Stimulated activated CD4-positive, alpha-beta T cell treated with anti-CD3 and anti-CD28 coated beads, Interleukin-1b, Interleukin-23, amount 100 ng/mL, for 1 hour (primary cell): ENCODE data around the gene CBLC.
"Not testable (repeated sequence)": the region's sequence is repeated elsewhere in the genome, so short reads cannot be mapped to it uniquely, and the experiment has no call there.

Experiments
- DNase-seq, 2 donors: peaks; one replicate each; pipeline ENCODE4 v3.0.0-alpha.2; 2020; ENCODE audit warnings: low read depth in 2 of 2

Gene CBLC

DNA sequence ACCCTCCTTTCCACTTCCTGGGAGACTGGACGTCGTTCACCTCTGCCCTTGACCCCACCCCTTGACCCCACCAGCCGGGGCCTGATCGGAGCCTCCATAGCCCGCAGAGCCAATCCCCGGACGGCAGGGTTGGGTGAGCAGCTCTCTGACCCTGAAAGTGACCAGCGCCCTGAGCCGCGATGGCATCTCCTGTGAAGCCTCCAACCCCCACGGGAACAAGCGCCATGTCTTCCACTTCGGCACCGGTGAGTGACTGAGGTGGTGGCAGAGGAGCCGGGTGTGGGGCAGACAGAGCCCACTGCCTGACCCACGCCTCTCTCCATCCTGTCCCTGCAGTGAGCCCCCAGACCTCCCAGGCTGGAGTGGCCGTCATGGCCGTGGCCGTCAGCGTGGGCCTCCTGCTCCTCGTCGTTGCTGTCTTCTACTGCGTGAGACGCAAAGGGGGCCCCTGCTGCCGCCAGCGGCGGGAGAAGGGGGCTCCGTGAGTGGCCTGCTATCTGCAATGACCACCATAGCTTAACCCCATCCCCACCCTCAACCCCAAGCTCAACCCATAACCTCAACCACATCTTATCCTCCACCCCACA is 41.6 kb downstream of the CBLC start:
- no peak for DNase-seq

DNA sequence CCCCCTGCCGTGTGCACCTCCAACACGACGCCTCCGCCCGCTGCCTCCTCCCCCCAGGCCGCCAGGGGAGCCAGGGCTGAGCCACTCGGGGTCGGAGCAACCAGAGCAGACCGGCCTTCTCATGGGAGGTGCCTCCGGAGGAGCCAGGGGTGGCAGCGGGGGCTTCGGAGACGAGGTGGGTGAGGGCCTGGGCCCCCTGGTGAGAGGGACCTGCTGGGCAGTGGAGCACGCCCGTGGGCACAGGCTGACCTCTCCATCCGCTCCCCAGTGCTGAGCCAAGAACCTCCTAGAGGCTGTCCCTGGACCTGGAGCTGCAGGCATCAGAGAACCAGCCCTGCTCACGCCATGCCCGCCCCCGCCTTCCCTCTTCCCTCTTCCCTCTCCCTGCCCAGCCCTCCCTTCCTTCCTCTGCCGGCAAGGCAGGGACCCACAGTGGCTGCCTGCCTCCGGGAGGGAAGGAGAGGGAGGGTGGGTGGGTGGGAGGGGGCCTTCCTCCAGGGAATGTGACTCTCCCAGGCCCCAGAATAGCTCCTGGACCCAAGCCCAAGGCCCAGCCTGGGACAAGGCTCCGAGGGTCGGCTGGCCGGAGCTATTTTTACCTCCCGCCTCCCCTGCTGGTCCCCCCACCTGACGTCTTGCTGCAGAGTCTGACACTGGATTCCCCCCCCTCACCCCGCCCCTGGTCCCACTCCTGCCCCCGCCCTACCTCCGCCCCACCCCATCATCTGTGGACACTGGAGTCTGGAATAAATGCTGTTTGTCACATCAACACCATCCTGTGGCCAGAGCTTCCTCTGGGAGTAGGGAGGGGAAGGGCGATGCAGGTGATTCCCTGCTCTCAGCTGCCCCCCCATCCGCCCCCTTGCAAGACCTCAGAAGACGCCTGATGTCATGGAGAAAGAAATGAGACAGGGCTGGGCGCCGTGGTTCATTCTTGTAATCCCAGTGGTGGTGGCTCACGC is 43.2 kb downstream of the CBLC start:
- DNase-seq: no peak

DNA sequence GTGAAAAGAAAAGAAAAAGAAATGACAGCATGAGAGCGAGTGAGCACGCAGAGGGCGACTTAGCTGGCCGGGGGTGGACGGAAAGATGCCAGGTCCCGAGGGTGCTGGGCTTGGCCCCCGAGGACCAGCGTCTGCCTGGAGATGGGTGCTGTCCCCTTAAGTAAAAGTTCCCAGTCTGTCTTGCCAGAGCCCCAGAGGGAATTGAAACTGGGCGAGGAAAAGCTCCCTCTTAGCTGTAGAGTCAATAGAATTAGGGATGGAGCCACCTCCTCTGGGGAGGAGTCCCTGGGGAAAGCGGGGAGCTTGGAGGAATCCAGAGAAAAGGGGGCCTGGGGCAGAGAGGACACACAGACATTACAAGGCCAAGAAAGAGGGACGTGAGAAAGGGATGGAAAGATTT is 44.5 kb downstream of the CBLC start:
- no peak for DNase-seq

DNA sequence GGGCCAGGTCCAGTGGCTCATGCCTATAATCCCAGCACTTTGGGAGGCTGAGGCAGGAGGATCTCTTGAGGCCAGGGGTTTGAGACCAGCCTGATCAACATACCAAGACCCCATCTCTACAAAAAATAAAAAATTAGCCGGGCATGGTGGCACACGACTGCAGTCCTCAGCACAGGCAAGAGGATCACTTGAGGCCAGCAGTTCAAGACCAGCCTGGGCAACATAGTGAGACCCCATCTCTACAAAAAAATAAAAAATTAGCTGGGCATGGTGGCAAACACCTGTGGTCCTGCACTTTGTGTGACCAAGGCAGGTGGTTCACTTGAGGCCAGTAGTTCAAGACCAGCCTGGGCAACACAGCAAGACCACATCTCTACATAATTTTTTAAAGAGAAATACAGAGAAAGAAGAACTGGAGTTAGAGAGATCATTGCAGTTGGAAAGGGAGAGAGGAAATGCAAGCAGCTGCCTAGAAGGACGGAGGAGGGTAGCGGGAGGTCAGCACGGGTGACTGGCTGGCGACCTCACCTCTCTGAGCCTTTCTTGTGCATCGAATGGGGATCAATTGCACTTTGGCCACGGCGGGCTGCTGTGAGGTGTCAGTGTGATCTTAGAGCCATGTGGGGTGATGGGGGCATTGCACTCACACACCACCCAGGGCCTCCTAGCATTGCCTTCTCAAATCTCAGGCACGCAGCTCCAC is 45.1 kb downstream of the CBLC start:
- DNase-seq: no peak

DNA sequence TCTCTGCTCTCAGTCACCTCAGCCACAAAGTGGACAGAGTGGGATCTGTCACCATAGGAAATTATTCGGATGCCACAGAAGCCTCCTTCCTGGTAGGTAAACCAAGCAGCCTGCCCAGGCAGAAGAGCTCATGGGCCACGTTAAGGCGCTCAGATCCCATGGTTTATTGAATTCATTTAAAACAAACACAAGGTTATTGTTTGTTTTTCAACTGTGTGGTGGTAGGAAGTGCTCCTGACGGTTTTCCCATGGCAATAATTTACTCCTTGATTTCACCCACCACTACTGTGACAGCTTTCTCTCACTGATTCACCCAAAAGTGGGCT is 45.6 kb downstream of the CBLC start:
- no peak for DNase-seq

DNA sequence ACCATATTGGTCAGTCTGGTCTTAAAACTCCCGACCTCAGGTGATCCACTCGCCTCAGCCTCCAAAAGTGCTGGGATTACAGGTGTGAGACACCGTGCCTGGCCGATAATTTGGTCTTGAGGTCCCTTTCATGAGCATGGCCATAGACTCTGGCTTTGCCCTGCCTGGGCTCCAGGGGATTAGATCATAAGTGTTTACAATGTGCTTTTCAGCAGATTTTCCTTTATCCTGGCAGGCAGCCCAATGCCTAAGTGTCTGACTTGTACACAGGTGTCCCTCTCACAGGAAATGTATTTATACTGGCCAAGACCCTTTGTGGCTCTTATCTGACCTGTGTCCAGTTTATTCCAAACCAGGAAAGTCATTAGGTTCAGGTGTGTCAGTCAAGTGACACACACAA is 47.1 kb downstream of the CBLC start:
- DNase-seq: no peak

DNA sequence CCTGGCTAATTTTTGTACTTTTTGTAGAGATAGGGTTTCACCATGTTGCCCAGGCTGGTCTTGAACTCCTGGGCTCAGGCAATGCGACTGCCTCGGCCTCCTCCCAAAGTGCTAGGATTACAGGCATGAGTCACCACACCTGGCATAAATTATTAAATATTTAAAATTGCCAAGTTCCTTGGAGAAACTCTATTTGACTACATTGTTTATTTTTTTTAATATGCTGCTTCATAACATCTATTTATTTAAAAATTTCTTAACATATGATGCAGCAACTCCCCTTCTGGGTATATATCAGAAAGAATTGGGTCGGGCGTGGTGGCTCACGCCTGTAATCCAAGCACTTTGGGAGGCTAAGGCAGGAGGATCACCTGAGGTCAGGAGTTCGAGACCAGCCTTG is 55.2 kb downstream of the CBLC start:
- not testable (repeated sequence) for DNase-seq

DNA sequence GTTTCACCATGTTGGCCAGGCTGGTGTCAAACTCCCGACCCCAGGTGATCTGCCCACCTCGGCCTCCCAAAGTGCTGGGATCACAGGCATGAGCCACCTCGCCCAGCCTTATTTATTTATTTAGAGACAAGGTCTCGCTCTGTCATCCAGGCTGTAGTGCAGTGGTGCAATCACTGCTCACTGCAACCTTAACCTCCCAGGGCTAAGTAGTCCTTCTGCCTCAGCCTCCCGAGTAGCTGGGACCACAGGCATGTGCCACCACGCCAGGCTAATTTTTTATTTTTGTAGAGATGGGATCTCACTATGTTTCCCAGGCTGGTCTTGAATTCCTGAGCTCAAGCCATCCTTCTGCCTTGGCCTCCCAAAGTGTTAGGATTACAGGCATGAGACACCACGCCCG is 56.7 kb downstream of the CBLC start:
- DNase-seq: not testable (repeated sequence)

DNA sequence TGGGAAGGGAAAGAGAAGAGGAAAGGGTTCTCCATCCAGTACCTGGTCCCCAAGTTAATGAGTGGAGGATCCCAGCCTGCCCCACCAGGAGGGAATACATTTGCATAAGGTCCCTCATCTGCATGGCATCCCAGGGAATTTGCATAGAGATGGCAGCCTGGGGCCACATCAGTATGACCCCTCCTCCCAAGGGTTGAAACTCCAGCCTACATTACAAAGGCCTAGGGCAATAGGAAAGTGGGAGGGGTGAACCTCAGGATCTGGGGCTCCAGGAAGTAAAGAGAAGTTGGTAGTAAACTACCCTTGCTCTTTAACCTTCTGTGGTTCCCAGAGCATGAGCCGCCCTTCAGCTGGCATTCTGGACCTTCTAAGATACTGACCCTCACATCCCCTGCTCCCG is 61.6 kb downstream of the CBLC start:
- DNase-seq: no peak

DNA sequence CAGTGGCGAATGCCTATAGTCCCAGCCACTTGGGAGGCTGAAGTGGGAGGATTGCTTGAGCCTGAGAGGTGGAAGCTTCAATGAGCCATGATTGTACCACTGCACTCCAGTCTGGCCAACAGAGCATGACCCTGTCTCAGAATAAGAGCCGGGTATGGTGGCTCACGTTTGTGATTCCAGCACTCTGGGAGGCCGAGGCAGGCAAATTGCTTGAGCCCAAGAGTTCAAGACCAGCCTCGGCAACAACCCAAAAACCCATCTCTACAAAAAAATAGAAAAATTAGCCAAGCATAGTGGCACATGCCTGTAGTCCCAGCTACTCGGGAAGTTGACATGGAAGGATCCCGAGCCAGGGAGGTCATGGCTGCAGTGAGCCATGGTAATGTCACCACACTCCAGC is 63.1 kb downstream of the CBLC start:
- no peak for DNase-seq

DNA sequence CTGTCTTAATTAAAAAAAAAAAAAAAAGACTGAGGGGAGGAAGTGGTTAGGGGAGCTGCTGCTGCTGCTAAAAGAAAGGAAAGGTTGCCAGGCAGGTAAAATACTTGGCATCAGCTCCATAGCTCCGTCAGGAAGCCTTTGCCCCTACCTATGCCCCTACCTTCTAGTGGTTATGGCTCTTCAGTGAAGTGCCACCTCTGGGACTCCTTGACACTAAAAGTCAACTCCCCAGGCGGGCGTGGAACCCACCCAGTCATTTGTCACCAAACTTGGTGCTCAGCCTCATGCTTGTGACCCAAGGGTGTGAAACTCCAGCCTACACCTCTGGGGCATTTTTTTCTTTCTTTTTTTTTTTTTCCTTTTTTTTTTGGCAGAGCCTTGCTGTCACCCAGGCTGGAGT is 63.5 kb downstream of the CBLC start:
- no peak for DNase-seq

DNA sequence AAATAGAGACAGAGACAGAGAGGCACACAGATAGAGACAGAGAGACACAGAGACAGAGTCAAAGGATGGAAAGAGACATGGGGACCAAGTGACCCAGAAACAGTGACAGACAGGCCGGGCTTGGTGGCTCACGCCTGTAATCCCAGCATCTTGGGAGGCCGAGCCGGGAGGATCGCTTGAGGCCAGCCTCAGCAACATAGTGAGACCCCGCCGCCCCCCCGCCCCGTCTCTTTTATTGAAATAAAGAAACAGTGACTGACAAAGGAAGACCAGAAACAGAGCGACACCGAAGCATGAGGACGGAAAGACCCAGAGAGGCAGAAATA is 67.6 kb downstream of the CBLC start:
- no peak for DNase-seq

DNA sequence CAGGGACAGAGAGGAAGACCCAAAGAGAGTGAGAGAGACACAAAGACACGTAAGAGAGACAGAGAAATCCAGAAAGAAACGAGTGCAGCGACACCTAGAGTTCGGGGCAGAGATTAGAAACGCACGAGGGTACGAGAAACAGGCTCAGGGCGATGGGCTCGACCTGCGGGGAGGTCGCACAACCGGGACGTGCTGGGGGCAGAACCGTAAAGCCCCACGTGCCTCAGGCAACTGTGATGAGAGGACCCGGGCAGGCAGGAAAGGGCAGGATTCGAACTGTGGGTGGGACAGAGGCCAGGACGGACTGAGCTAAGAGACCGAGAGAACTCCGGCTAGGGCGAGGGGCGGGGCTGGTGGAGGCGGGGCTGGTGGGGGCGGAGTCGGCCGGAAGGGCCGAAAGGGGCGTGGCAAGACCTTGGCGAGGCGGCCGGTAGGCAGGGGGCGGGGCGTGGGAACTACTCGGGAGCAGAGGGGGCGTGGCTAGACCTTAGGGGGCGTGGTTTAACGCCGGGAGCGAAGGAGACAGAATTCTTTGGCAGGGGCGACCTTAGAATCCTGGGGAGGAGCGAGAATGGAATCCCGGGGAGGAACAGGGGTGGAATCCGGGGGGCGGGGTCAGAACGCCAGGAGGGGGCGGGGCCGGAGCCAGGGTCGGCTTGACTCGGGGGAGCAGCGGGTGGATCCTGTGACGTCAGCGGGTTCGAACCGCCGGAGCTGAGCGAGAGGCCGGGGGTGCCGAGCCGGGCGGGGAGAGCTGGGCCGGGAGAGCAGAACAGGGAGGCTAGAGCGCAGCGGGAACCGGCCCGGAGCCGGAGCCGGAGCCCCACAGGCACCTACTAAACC is 68.1 kb downstream of the CBLC start, which contains the start of gene NECTIN2:
Gene NECTIN2, plus strand, starts transcription at position 686 of the 843 bp plus-strand sequence. CDS start 229 bp downstream, outside the sequence.
- peak; percentile 36 to 75 for DNase-seq

DNA sequence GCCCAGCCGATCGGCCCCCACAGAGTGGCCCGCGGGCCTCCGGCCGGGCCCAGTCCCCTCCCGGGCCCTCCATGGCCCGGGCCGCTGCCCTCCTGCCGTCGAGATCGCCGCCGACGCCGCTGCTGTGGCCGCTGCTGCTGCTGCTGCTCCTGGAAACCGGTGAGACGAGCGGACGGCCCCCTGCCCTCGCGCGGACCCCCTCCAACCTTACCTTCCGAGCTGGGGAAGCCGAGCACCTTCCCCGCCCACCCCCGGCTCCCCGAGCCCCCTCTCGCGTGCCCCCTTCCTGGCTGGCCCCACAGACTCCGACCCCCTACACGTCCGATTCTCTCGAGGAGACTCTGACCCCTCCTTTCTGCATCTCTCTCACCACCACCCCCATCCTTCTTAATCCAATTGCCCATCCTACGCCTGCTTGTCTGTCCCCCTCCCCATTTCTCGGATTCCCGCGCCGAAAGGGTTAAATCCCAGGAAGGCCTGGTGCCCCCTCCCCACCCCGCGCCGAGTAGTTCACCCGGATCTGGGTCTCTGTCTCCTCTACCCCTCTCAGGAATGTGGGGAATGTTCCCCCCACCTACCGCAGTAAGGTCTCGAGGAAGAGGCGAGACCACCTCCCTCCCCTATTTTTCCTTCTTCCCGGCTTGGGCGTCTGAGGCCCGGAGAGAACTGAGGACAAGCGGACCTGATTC is 68.9 kb downstream of the CBLC start:
- no peak for DNase-seq

DNA sequence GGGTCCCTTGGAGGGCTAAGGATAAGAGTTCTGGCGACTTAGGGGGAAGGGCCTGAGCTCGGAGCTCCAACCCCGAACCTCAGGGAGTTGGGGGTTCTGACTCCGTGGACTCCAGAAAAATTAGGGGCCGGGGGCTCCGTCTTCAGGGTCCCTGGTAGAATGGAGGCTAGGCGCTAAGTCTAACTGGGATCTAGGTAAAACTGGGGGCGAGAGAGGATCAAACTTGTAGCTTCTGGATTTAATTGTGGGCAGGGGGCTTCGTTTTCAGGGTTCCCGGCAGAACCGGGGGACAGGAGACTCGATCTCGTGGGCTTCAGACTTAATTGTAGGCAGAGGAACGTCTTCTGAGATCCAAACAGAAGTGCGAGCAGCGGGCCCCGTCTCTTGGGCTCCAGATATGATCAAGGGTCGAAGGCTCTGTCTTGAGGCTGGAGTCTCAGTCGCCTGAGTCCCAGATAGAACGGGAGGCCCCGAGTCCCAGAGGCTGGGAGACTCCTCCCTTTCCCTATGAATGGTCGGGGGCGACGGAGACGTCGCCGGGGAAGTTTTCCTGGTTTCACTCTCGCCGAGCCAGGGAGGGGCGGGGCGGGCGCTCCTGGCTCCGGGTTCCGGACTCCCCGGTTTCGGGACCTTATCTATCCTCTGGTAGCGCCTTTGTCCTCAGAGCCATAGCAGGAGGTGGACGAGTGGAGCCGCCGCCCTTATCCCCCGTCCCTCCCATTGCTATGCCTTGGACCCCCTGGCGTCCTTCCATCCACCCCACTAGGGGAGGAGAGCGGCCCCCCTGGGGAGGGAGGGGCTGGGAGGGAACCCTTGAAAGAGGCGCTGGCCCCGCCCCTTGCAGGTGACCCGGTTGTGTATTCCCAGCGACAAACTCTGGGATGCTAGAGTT is 69.7 kb downstream of the CBLC start:
- DNase-seq: no peak

DNA sequence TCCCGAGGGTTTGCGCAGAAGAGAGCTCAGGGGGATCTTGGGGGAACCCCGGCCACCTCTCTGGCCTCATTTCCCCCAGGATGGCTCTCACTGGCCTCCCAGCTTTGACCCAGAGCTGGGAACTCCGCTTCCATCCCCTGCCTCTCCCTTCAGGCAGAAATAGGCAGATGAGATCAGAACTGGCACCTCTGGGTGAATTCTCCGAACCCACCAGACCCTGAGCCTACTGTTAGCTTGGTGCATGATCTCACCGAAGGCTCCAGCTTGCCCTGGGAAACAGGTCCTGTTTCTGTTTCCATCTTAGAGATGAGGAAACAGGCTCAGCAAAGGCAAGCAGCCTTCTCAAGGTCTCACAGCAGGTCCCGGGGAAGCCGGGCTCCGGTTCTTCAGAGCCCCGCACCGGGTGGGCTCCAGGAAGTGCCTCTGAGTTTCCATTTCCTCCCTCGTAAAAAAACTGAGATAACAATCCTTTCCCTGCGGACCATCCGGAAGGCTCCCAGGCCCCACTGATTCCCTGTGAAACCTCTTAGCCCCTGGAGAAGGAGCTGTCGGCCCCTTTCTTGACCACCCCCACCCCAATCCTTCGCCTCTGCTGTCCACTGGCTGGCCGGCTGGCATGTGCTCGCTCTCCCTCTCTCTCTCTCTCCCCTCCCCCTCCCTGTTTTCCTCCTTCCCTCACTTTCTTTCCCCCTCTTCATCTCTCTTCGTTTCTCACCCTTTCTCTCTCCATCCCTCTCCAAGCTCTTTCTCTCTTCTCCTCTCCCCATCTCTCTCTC is 70.5 kb downstream of the CBLC start:
- no peak for DNase-seq

DNA sequence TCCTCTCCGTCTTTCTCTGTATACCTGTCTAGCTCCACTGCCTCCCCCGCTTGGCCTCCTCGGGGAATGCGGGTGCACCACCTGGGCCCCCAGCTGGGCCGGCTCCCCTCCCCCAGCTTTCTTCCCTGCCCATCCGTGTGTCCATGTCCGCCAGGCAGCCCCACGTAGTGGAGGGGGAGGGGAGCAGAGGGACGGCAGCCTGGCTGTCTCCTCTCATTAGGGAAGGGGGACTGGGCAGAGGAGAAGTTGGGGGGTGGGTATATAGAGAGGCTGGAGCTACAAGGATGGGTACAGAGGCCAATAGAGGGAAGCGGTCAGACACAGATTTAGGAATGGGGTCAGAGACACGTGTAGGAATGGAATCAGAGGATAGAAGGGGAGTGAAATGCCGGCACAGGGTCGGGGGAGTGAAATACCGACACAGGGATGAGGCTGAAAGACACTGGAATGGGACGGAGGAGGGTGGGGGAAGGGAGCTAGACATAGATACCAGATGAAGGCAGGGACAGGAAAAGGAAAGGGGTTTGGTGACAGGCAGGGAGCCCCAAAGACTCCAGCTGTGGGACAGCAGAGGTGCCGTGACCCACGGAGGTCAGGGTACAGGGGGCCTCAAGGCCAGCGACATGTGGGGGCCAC is 71.2 kb downstream of the CBLC start:
- no peak for DNase-seq
